GM18873 (cell line): ENCODE measurements around the gene C15orf62.

Source experiments
- ATAC-seq: cut with Tn5 transposase; IDR thresholded peaks from one replicate; pipeline ENCODE4 v1.9.1; 2021; ENCODE audit warnings: mild to moderate bottlenecking, moderate library complexity, moderate number of reproducible peaks; ENCODE audit not compliant: unreplicated experiment, low FRiP score

The C15orf62 gene

GRCh38 chr15:40754883-40755811 is 14.6 kb upstream of the C15orf62 start, which contains the start of gene RMDN3:
TSS of gene RMDN3 (minus strand) at chr15:40755254. CDS start at chr15:40754783, 471 bp downstream.
- peak; percentile 64 for ATAC-seq

- ATAC-seq = no peak
Measured at GRCh38 chr15:40755812-40756208, 14.0 kb upstream of the C15orf62 start.

- ATAC-seq = no peak
Measured at GRCh38 chr15:40756938-40757337, 12.8 kb upstream of the C15orf62 start.

- no peak for ATAC-seq
Measured at GRCh38 chr15:40759961-40760360, 9.8 kb upstream of the C15orf62 start.

- no peak for ATAC-seq
Measured at GRCh38 chr15:40762919-40763800, 6.6 kb upstream of the C15orf62 start.

GRCh38 chr15:40763801-40764628 is 5.8 kb upstream of the C15orf62 start, which contains the start of gene GCHFR:
TSS of gene GCHFR (plus strand) at chr15:40764068. CDS start at chr15:40764181, 113 bp downstream.
- no peak for ATAC-seq

GRCh38 chr15:40764629-40765103 is 5.1 kb upstream of the C15orf62 start:
- no peak for ATAC-seq

- no peak for ATAC-seq
Measured at GRCh38 chr15:40766194-40766815, 3.5 kb upstream of the C15orf62 start.

- ATAC-seq = no peak
Measured at GRCh38 chr15:40766906-40767837, 2.6 kb upstream of the C15orf62 start.

GRCh38 chr15:40767838-40768500 is 1.8 kb upstream of the C15orf62 start:
- ATAC-seq = no peak

- ATAC-seq = no peak
Measured at GRCh38 chr15:40768521-40769273, 1.1 kb upstream of the C15orf62 start.

GRCh38 chr15:40770147-40770721 is 454 bp downstream of the C15orf62 start:
- ATAC-seq = no peak

GRCh38 chr15:40771242-40771641 is 1.5 kb downstream of the C15orf62 start:
- no peak for ATAC-seq

GRCh38 chr15:40772014-40772413 is 2.2 kb downstream of the C15orf62 start:
- no peak for ATAC-seq

GRCh38 chr15:40773496-40773895 is 3.7 kb downstream of the C15orf62 start:
- ATAC-seq = no peak

GRCh38 chr15:40773902-40774301 is 4.1 kb downstream of the C15orf62 start:
- no peak for ATAC-seq

- no peak for ATAC-seq
Measured at GRCh38 chr15:40775007-40775406, 5.2 kb downstream of the C15orf62 start.
